ENCODE measurements around the gene TFB1M. TPM values are rescaled to one million over a fixed set of nuclear protein-coding genes. Genes with fewer than 3 reads are reported as not detected.
"Not testable (repeated sequence)": the region's sequence is repeated elsewhere in the genome, so short reads cannot be mapped to it uniquely, and the experiment has no call there.

The TFB1M gene
- total and polyA plus RNA-seq, 2 donors = 14.4 to 16.4 TPM

- not testable (repeated sequence) for H3K27me3 ChIP-seq (ENCODE audit: control insufficient read depth in 2 of 2, insufficient read depth in 1 of 2, low read length in 1 of 2); H3K4me1 ChIP-seq (ENCODE audit: control insufficient read depth in 2 of 2, insufficient read depth in 2 of 2, low read length in 2 of 2); DNase-seq (ENCODE audit: low read depth in 6 of 9, low spot score in 9 of 9); H3K27ac ChIP-seq (ENCODE audit: low read depth in 1 of 2, low read length in 1 of 2); H3K9me3 ChIP-seq (ENCODE audit: control insufficient read depth in 2 of 2, insufficient read depth in 1 of 2, low read length in 1 of 2); H3K4me3 ChIP-seq (ENCODE audit: low read length in 2 of 2)
- H3K36me3 ChIP-seq (ENCODE audit: control insufficient read depth in 2 of 2, insufficient read depth in 2 of 2, low read length in 1 of 2) = peaks cover 3 to 21% of the 10 kb centered on the region in 2 donors
- 98% methylated on average over 7 of the region's 7 CpGs for WGBS
Measured at GRCh38 chr6:155312950-155313349, 1.3 kb downstream of the TFB1M start.

GRCh38 chr6:155311583-155311982 lies 2.7 kb downstream of the TFB1M start:
- Histone ChIP-seq H3K27me3 (ENCODE audit: control insufficient read depth in 2 of 2, insufficient read depth in 1 of 2, low read length in 1 of 2) (no peaks in the 10 kb centered on the region), H3K36me3 (ENCODE audit: control insufficient read depth in 2 of 2, insufficient read depth in 2 of 2, low read length in 1 of 2) (peaks cover 7 to 29% of the 10 kb centered on the region in 2 donors), H3K4me3 (ENCODE audit: low read length in 2 of 2) (no peak overlapping the region), H3K27ac (ENCODE audit: low read depth in 1 of 2, low read length in 1 of 2) (no peak overlapping the region), H3K4me1 (ENCODE audit: control insufficient read depth in 2 of 2, insufficient read depth in 2 of 2, low read length in 2 of 2) (peaks cover 0 to 5% of the 10 kb centered on the region in 2 donors), H3K9me3 (ENCODE audit: control insufficient read depth in 2 of 2, insufficient read depth in 1 of 2, low read length in 1 of 2) (no peaks in the 10 kb centered on the region)
- DNase-seq (ENCODE audit: low read depth in 6 of 9, low spot score in 9 of 9) = no peak
- 98% methylated on average over 2 of the region's 2 CpGs for WGBS

GRCh38 chr6:155311086-155311485 lies 3.2 kb downstream of the TFB1M start:
- Histone ChIP-seq H3K36me3 (ENCODE audit: control insufficient read depth in 2 of 2, insufficient read depth in 2 of 2, low read length in 1 of 2) (peaks cover 7 to 29% of the 10 kb centered on the region in 2 donors), H3K9me3 (ENCODE audit: control insufficient read depth in 2 of 2, insufficient read depth in 1 of 2, low read length in 1 of 2) (no peaks in the 10 kb centered on the region), H3K27ac (ENCODE audit: low read depth in 1 of 2, low read length in 1 of 2) (no peak overlapping the region), H3K4me1 (ENCODE audit: control insufficient read depth in 2 of 2, insufficient read depth in 2 of 2, low read length in 2 of 2) (peaks cover 0 to 5% of the 10 kb centered on the region in 2 donors), H3K27me3 (ENCODE audit: control insufficient read depth in 2 of 2, insufficient read depth in 1 of 2, low read length in 1 of 2) (no peaks in the 10 kb centered on the region), H3K4me3 (ENCODE audit: low read length in 2 of 2) (no peak overlapping the region)
- DNase-seq (ENCODE audit: low read depth in 6 of 9, low spot score in 9 of 9) = no peak
- WGBS = 95% methylated on average over 6 of the region's 6 CpGs

- Histone ChIP-seq H3K4me1 (ENCODE audit: control insufficient read depth in 2 of 2, insufficient read depth in 2 of 2, low read length in 2 of 2) (peaks cover 0 to 4% of the 10 kb centered on the region in 2 donors), H3K36me3 (ENCODE audit: control insufficient read depth in 2 of 2, insufficient read depth in 2 of 2, low read length in 1 of 2) (peaks cover 7 to 29% of the 10 kb centered on the region in 2 donors), H3K9me3 (ENCODE audit: control insufficient read depth in 2 of 2, insufficient read depth in 1 of 2, low read length in 1 of 2) (no peaks in the 10 kb centered on the region), H3K27me3 (ENCODE audit: control insufficient read depth in 2 of 2, insufficient read depth in 1 of 2, low read length in 1 of 2) (no peaks in the 10 kb centered on the region), H3K4me3 (ENCODE audit: low read length in 2 of 2) (no peak overlapping the region), H3K27ac (ENCODE audit: low read depth in 1 of 2, low read length in 1 of 2) (no peak overlapping the region)
- no peak for DNase-seq (ENCODE audit: low read depth in 6 of 9, low spot score in 9 of 9)
- WGBS = 97% methylated on average over 2 of the region's 2 CpGs
Measured at GRCh38 chr6:155310596-155310995, 3.7 kb downstream of the TFB1M start.

GRCh38 chr6:155309150-155309549 lies 5.1 kb downstream of the TFB1M start:
- Histone ChIP-seq H3K27me3 (ENCODE audit: control insufficient read depth in 2 of 2, insufficient read depth in 1 of 2, low read length in 1 of 2) (no peaks in the 10 kb centered on the region), H3K27ac (ENCODE audit: low read depth in 1 of 2, low read length in 1 of 2) (no peak overlapping the region), H3K9me3 (ENCODE audit: control insufficient read depth in 2 of 2, insufficient read depth in 1 of 2, low read length in 1 of 2) (no peaks in the 10 kb centered on the region), H3K36me3 (ENCODE audit: control insufficient read depth in 2 of 2, insufficient read depth in 2 of 2, low read length in 1 of 2) (peaks cover 7 to 29% of the 10 kb centered on the region in 2 donors), H3K4me1 (ENCODE audit: control insufficient read depth in 2 of 2, insufficient read depth in 2 of 2, low read length in 2 of 2) (no peaks in the 10 kb centered on the region), H3K4me3 (ENCODE audit: low read length in 2 of 2) (no peak overlapping the region)
- DNase-seq (ENCODE audit: low read depth in 6 of 9, low spot score in 9 of 9) = no peak
- WGBS = over 99% methylated on average over 4 of the region's 4 CpGs

GRCh38 chr6:155306958-155307357 lies 7.3 kb downstream of the TFB1M start:
- Histone ChIP-seq H3K27me3 (ENCODE audit: control insufficient read depth in 2 of 2, insufficient read depth in 1 of 2, low read length in 1 of 2) (no peaks in the 10 kb centered on the region), H3K4me1 (ENCODE audit: control insufficient read depth in 2 of 2, insufficient read depth in 2 of 2, low read length in 2 of 2) (no peaks in the 10 kb centered on the region), H3K4me3 (ENCODE audit: low read length in 2 of 2) (no peak overlapping the region), H3K36me3 (ENCODE audit: control insufficient read depth in 2 of 2, insufficient read depth in 2 of 2, low read length in 1 of 2) (peaks cover 7 to 31% of the 10 kb centered on the region in 2 donors), H3K27ac (ENCODE audit: low read depth in 1 of 2, low read length in 1 of 2) (no peak overlapping the region), H3K9me3 (ENCODE audit: control insufficient read depth in 2 of 2, insufficient read depth in 1 of 2, low read length in 1 of 2) (no peaks in the 10 kb centered on the region)
- no peak for DNase-seq (ENCODE audit: low read depth in 6 of 9, low spot score in 9 of 9)
- WGBS = 98% methylated on average over 2 of the region's 2 CpGs

GRCh38 chr6:155303361-155303870 lies 10.9 kb downstream of the TFB1M start:
- H3K4me1 ChIP-seq (ENCODE audit: control insufficient read depth in 2 of 2, insufficient read depth in 2 of 2, low read length in 2 of 2) = no peaks in the 10 kb centered on the region
- no peak overlapping the region for H3K27ac ChIP-seq (ENCODE audit: low read depth in 1 of 2, low read length in 1 of 2)
- no peak overlapping the region for H3K4me3 ChIP-seq (ENCODE audit: low read length in 2 of 2)
- H3K36me3 ChIP-seq (ENCODE audit: control insufficient read depth in 2 of 2, insufficient read depth in 2 of 2, low read length in 1 of 2) = peaks cover 4 to 16% of the 10 kb centered on the region in 2 donors
- no peaks in the 10 kb centered on the region for H3K27me3 ChIP-seq (ENCODE audit: control insufficient read depth in 2 of 2, insufficient read depth in 1 of 2, low read length in 1 of 2)
- H3K9me3 ChIP-seq (ENCODE audit: control insufficient read depth in 2 of 2, insufficient read depth in 1 of 2, low read length in 1 of 2) = no peaks in the 10 kb centered on the region
- 86% methylated on average over 4 of the region's 4 CpGs for WGBS
- DNase-seq (ENCODE audit: low read depth in 6 of 9, low spot score in 9 of 9) = no peak

GRCh38 chr6:155301867-155302266 lies 12.4 kb downstream of the TFB1M start:
- no peak for DNase-seq (ENCODE audit: low read depth in 6 of 9, low spot score in 9 of 9)
- Histone ChIP-seq H3K4me3 (ENCODE audit: low read length in 2 of 2) (no peak overlapping the region), H3K27me3 (ENCODE audit: control insufficient read depth in 2 of 2, insufficient read depth in 1 of 2, low read length in 1 of 2) (no peaks in the 10 kb centered on the region), H3K9me3 (ENCODE audit: control insufficient read depth in 2 of 2, insufficient read depth in 1 of 2, low read length in 1 of 2) (no peaks in the 10 kb centered on the region), H3K27ac (ENCODE audit: low read depth in 1 of 2, low read length in 1 of 2) (no peak overlapping the region), H3K36me3 (ENCODE audit: control insufficient read depth in 2 of 2, insufficient read depth in 2 of 2, low read length in 1 of 2) (peaks cover 6 to 16% of the 10 kb centered on the region in 2 donors), H3K4me1 (ENCODE audit: control insufficient read depth in 2 of 2, insufficient read depth in 2 of 2, low read length in 2 of 2) (no peaks in the 10 kb centered on the region)
- WGBS = over 99% methylated on average over 2 of the region's 2 CpGs

GRCh38 chr6:155297669-155298068 lies 16.6 kb downstream of the TFB1M start:
- H3K9me3 ChIP-seq (ENCODE audit: control insufficient read depth in 2 of 2, insufficient read depth in 1 of 2, low read length in 1 of 2) = no peaks in the 10 kb centered on the region
- H3K4me1 ChIP-seq (ENCODE audit: control insufficient read depth in 2 of 2, insufficient read depth in 2 of 2, low read length in 2 of 2) = no peaks in the 10 kb centered on the region
- no peak for DNase-seq (ENCODE audit: low read depth in 6 of 9, low spot score in 9 of 9)
- no peak overlapping the region for H3K27ac ChIP-seq (ENCODE audit: low read depth in 1 of 2, low read length in 1 of 2)
- no peaks in the 10 kb centered on the region for H3K27me3 ChIP-seq (ENCODE audit: control insufficient read depth in 2 of 2, insufficient read depth in 1 of 2, low read length in 1 of 2)
- WGBS = 97% methylated on average over 3 of the region's 3 CpGs
- peaks cover 20 to 35% of the 10 kb centered on the region in 2 donors for H3K36me3 ChIP-seq (ENCODE audit: control insufficient read depth in 2 of 2, insufficient read depth in 2 of 2, low read length in 1 of 2)
- H3K4me3 ChIP-seq (ENCODE audit: low read length in 2 of 2) = no peak overlapping the region

Measured in thymus (tissue), 11 donors.